CD4-positive, alpha-beta T cell treated with Interleukin-12 subunit alpha and Interleukin-12 subunit beta, for 1 hour (primary cell): ENCODE measurements around the gene AQP1.

ENCODE experiments used
- DNase-seq: peaks from one replicate; pipeline ENCODE4 v3.0.0-alpha.2; 2020

Gene AQP1

DNA sequence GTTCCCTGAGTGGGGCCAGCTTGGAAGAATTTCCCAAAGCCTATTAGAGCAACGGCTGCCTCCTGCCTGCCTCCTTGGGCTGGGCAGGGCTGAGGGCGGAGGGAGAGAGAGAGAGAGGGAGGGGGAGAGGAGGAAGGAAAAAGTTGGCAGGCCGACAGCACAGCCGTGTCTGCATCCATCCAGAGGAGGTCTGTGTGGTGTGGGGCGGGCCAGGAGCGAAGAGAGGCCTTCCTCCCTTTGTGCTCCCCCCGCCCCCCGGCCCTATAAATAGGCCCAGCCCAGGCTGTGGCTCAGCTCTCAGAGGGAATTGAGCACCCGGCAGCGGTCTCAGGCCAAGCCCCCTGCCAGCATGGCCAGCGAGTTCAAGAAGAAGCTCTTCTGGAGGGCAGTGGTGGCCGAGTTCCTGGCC is at the start of gene AQP1:
Gene AQP1, plus strand, starts transcription at position 293 of the 409 bp plus-strand sequence. Its CDS starts 57 bp downstream, at position 350.
- no peak for DNase-seq

- no peak for DNase-seq
These were observed 48.5 kb upstream of the AQP1 start for GRCh38 chr7:30862995-30863705.

DNA sequence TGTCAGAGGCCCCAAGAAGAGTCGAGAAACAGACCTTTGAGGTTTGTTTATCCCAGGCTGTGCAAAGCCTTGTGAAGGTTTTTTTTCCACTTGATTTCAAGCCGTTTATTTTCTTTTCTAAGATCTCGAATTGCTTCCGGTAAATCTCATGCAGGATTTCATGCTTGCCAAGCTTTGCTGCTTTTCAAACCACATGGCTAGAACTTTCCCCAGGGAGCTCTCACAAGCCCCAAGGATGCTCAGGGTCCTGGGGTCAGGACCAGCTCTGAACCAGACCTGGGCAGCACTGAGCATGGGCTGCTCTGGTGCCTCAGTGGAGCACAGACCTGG is 48.0 kb upstream of the AQP1 start:
- DNase-seq, result no peak

- DNase-seq, result no peak
These were observed 47.6 kb upstream of the AQP1 start for GRCh38 chr7:30864101-30864500.

- DNase-seq, result no peak
These were observed 46.6 kb upstream of the AQP1 start for GRCh38 chr7:30865076-30865475.

DNA sequence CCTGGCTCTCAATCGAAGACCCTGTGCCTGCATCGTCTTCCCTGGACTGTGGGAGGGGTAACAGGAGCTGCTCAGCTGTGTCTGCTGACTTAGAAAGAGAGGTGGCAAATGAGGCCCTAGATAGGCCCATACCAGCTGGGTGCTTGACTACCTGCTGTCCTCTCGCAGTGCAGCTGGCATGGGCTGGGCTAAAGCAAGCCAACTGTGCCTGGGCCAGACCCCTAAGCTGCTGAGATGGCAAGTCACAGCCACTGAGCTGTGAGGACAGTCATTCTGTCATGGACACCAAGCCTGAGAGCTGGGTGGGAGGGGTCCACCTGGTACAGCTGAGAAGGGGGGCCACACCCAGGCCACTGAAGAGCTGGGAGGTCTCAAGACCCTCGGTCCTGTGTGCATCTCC is 45.8 kb upstream of the AQP1 start:
- DNase-seq, result no peak

GRCh38 chr7:30866939-30867338 is 44.7 kb upstream of the AQP1 start:
- no peak for DNase-seq

DNA sequence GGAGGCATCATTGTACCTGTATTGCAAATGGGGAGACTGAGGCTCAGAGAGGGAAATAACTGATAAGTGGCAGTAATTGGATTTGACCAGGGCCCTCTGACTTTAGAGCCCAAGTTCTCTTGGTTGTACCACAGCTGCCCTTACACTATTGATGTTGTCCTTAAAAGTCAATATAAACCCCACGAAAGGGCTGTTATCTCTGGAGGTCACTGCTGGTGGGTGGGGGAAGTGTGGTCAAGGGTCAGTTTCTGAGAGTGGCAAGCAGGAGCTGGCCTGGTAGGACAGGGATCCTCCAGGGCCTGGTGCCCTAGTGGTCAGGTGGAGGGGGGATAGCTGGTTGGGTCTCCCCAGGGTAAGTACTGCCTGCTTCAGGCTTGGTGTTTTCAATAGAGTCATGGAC is 44.2 kb upstream of the AQP1 start:
- no peak for DNase-seq

- no peak for DNase-seq
These were observed 41.6 kb upstream of the AQP1 start for GRCh38 chr7:30869794-30870611.

GRCh38 chr7:30870821-30871518 is 40.7 kb upstream of the AQP1 start:
- no peak for DNase-seq

DNA sequence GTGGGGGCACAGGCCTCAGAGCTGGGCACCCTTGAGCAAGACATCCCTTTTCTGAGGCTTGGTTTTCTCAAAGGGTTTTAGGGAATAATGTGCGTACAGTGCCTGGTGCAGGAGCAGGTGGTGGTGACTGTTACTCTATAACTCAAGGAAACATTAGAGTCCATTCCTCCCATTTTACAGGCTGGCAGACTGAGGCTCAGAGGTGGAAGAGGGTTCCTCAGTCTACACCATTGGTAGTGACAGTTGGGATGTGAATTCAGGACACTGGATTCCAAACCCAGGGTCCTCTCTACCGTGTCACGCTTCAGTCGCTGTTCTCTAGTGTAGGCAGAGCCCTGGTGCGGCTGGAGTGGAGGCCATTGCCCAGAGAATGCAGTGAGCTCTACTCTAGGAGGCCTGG is 40.0 kb upstream of the AQP1 start:
- no peak for DNase-seq

DNA sequence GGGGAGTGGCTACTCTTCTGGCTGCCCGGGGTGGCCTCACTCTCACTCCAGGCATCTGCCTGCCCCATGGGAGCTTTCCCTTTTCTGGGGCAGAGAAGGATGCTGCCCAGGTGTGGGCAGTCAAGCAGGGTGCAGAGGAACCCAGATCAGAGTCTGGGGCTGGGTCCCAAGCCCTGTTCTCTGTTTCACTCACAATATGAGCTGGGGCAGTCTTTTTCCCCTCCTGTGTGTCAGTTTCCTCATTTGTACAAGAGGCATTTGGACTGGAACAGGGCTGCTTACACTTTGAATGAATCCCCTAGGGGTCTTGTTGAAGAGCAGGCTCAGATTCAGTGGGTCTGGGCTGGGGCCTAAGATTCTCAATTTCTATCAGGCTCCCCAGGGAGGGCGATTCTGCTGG is 38.4 kb upstream of the AQP1 start:
- no peak for DNase-seq

- no peak for DNase-seq
These were observed 38.0 kb upstream of the AQP1 start for GRCh38 chr7:30873656-30874055.

DNA sequence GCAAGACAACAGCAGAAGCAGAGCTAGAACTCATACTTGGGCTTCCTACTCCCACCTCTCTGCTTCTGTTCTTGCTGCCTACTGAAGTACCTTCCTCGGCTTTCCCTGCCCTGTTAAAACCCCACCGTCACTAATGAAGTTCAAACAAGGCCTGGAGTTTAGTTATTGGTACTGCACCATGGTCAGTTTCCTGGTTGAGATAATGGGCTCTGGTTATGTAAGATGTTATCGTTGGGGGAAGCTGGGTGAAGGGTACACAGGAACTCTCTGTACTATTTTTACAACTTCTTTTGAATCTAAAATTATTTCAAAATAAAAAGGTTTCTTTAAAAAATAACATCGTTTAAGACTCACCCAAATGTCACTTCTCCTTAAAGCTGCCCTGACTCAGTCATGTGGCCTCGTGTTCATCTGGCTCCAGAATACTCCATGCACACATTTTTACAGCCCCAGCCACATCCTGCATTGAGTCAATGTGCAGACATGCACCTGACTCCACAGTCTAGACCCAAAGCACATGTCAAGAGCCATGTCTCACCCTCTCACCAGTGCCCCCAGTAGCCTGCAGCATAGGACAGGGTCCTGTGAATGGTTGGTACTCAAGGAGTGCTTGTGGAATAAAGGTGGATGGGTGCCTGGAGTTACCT is 36.9 kb upstream of the AQP1 start:
- no peak for DNase-seq

DNA sequence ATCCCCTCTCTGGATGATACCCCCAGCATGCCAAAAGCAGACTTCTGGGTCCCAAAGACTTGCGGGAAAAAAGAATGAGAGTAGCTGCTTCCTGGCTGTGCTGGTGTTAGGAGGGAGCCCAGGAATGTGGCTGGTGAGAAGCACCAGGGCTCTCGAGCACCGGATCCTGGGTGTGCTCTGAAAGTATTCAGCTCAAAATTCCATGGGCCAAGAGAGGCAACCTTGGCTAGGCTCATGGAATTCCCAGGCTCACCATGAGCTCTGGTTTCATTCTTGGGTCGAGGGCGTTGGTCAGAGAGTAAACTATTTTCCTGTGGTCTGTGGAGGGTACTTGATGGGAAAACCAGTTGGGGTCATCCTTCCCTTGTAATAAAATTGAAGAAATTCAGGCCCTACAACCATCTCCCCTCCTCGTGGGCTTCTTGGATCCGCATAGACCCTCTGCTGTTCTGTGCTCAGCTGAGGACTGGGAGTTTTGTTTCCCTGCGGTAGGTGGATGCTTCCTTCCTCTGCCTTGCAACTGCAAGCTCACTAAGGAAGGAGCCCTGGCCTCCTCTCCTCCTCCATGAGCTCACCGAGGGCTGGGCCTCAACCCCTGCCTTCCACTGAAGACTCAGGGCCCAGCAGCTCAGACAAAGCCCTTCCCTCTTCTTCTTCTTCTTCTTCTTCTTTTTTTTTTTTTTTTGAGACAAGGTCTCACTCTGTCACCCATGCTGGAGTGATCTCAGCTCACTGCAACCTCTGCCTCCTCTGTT is 34.5 kb upstream of the AQP1 start:
- DNase-seq, result no peak

- DNase-seq, result no peak
These were observed 33.7 kb upstream of the AQP1 start for GRCh38 chr7:30877993-30878392.

- no peak for DNase-seq
These were observed 32.2 kb upstream of the AQP1 start for GRCh38 chr7:30879139-30880124.

DNA sequence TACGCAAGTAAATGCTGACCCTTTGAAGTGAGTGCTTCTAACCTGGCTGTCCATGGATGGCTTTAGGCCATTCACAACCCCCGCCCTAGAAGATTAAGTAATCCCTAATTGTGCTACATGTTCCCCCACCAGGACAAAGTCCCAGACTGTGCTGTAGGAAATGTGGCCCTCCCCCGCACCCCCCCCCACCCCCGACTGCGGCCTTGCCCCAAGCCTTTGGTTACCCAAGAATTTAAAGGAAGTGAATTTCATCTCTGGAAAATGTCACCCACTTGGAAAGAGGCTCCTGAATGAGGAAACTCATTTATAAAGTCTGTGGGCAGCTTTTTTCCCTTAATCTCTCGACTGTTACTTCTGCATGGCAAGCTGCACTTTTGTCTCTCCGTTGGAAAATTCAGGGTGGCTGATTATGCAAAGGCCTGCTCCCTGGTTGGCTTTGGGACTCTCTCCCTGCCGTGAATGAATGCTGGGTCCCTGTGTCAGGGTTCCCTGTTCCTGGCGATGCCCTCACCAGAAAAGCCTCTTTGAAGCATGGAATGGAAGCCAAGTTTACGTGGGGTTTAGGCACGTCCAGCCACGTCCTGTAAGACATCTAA is 31.4 kb upstream of the AQP1 start:
- no peak for DNase-seq

GRCh38 chr7:30880941-30881340 is 30.7 kb upstream of the AQP1 start:
- DNase-seq, result no peak

DNA sequence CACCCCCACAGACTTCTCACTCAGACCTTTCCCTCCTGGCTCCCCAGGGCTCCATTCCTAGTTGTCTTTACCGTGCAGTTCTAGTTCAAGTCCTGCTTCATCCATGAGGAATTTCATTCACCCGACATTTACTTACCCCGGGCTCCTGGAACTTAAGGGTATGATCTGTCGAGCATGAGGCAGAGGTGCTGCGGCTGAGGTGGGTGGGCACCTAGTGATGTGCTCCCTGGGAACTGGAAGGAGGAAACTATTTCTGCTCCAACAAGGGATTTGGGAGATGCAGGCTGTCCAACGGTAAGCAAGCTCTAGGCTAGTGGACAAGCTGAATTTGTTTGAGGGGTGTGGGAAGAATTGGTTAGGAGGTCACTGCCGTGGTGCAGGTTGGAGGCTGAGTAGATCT is 30.2 kb upstream of the AQP1 start:
- no peak for DNase-seq

DNA sequence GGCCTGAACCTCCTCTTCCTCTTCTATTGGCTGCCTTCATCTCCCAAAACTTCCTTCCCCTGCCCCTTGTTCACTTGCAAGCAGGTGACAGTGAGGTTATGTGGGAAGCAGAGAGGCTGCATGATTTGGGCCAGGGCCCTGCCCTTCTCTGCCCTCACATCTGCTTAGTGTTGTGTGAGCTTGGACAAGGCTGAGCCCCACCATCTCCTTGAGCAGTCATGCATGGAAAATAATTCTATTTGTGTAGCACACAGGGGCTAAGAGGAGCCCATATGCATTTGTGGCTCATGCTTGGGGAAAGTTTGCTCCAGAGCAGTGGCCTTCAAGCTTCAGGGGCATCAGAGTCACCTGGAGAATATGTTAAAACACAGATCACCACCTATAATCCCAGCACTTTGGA is 26.8 kb upstream of the AQP1 start:
- DNase-seq, result no peak
